Upper lobe of left lung (tissue), 4 donors: ENCODE data around the gene EVI5.

Source experiments
- CTCF ChIP-seq, 6 experiments: fragments of 450-650 bp in 4 of 6; fragments of 200-600 bp in 2 of 6; sonication (generic) in 2 of 6; IDR thresholded peaks; one replicate each; pipeline ENCODE4 v1.5.1; 2016 to 2019; ENCODE audit warnings: antibody characterized with exemption in 6 of 6
- EP300 ChIP-seq, 4 donors: sonication (generic); formaldehyde crosslinking; IDR thresholded peaks; one replicate each; pipeline ENCODE4 v1.5.1; 2017; ENCODE audit warnings: antibody characterized with exemption in 4 of 4, control low read depth in 2 of 4
- POLR2A ChIP-seq, 4 donors: fragments of 450-650 bp; IDR thresholded peaks; one replicate each; pipeline ENCODE4 v1.5.1; 2016 to 2017; ENCODE audit warnings: antibody characterized with exemption in 4 of 4, mild to moderate bottlenecking in 2 of 4
- POLR2AphosphoS5 ChIP-seq, 2 donors: sonication (generic); formaldehyde crosslinking; IDR thresholded peaks; one replicate each; pipeline ENCODE4 v1.5.1; 2017; ENCODE audit warnings: antibody characterized with exemption in 2 of 2

GRCh38 chr1:92817986-92818764, 33.3 kb upstream of the EVI5 start:
- peak; percentile 49 to 78 (median 70) for TF ChIP-seq CTCF (IDR thresholded peaks at IDR 0.05)
- no peak for TF ChIP-seq POLR2A (IDR thresholded peaks at IDR 0.05)
- TF ChIP-seq POLR2AphosphoS5 (IDR thresholded peaks at IDR 0.05): no peak
- TF ChIP-seq EP300 (IDR thresholded peaks at IDR 0.05): no peak
